Measurements from ENCODE around the gene TMEM14C. TPM values are rescaled to one million over a fixed set of nuclear protein-coding genes. Genes with fewer than 3 reads are reported as not detected.
A peak's percentile ranks its signal among the peaks of the same experiment; 100 is the strongest.

The TMEM14C gene
- polyA plus RNA-seq: 100 to 1,000 TPM in 2 of 3 donors, 10 to 100 TPM in 1; 62.5 to 184 (median 130) TPM

DNA sequence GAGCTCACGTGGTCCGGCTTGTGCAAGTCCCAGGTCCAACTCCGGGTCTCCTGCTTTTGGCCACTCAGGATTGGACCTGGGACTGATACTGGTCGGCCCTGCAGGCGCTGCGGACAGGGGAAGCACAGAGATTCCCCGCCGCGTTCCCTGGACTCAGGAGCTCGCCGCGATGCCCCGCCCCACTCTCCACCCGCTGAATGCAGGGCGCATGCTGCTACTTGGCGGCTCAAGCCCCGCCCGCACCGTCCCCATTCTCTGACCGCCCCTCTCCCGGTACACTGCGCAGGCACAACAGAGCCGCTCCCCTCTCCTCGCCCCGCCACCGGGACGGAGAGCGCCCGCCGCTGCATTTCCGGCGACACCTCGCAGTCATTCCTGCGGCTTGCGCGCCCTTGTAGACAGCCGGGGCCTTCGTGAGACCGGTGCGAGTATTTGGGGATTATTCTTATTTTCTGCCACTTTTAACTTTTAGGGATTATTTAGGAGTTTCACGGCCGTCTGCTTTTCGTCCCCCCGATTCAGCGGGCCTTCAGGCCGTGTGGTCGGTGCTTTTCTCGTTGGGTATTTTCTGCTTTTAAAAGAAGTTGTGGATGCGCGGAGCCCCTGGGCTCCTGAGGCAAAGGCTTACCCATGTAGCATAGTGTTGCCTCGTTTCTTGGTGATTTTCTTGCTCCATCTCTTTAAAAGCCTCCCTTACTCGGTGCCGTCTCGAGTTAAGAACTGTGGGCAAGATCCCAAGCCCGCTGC is at the start of gene TMEM14C:
Gene TMEM14C, plus strand, starts transcription at position 251 of the 747 bp plus-strand sequence. CDS start 1,544 bp downstream, outside the sequence.
- 0% methylated on average over 55 of the region's 55 CpGs for WGBS, 3 donors
- no peak within 1 kb of the TSS for H3K27ac ChIP-seq (ENCODE audit: low read depth, low read length)

- H3K27ac ChIP-seq (ENCODE audit: low read depth, low read length): no peak overlapping the region
- WGBS, 3 donors: 88 to 97% (median 94%) methylated on average over 7 of the region's 7 CpGs
Measured at GRCh38 chr6:10676403-10676802, 46.5 kb upstream of the TMEM14C start.

DNA sequence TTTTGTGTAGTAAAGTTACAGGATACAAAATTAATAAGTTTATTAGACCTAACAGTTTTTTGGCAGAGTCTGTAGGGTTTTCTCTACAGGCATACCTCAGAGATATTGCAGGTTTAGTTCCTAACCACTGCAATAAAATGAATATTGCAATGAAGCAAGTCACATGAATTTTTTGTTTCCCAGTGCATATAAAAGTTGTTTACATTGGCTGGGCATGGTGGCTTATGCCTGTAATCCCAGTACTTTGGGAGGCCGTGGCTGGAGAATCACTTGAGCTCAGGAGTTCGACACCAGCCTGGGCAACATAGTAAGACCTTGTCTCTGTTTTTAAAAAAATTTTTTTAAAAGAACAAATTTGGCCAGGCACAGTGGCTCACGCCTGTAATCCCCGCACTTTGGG is 44.4 kb upstream of the TMEM14C start:
- 87 to 95% (median 87%) methylated on average over 4 of the region's 4 CpGs for WGBS, 3 donors
- H3K27ac ChIP-seq (ENCODE audit: low read depth, low read length): no peak overlapping the region

DNA sequence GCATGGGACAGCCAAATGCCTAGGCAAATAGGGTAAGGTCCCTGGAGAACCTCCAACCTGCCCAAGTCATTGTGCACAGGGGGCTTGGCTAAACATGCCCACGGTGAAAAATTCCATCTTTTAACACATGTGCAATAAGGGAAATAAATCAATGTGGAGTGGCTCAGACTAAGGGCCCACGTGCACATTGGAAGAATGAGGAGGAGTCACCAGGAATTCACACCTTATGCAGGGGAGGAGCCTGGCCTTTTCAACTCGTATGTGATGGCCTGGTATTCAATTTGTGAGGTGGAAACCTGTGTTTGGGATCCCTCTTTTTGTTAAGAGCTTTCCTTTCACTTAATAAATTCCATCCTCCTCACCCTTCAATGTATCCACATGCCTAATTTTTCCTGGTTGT is 41.1 kb upstream of the TMEM14C start:
- WGBS, 3 donors: 65 to 74% (median 69%) methylated on average over 3 of the region's 3 CpGs
- H3K27ac ChIP-seq (ENCODE audit: low read depth, low read length): no peak overlapping the region

- no peak overlapping the region for H3K27ac ChIP-seq (ENCODE audit: low read depth, low read length)
Measured at GRCh38 chr6:10682355-10682988, 40.4 kb upstream of the TMEM14C start.

- WGBS, 3 donors: 67 to 71% (median 68%) methylated on average over 5 of the region's 5 CpGs
- no peak overlapping the region for H3K27ac ChIP-seq (ENCODE audit: low read depth, low read length)
Measured at GRCh38 chr6:10684618-10685017, 38.3 kb upstream of the TMEM14C start.

DNA sequence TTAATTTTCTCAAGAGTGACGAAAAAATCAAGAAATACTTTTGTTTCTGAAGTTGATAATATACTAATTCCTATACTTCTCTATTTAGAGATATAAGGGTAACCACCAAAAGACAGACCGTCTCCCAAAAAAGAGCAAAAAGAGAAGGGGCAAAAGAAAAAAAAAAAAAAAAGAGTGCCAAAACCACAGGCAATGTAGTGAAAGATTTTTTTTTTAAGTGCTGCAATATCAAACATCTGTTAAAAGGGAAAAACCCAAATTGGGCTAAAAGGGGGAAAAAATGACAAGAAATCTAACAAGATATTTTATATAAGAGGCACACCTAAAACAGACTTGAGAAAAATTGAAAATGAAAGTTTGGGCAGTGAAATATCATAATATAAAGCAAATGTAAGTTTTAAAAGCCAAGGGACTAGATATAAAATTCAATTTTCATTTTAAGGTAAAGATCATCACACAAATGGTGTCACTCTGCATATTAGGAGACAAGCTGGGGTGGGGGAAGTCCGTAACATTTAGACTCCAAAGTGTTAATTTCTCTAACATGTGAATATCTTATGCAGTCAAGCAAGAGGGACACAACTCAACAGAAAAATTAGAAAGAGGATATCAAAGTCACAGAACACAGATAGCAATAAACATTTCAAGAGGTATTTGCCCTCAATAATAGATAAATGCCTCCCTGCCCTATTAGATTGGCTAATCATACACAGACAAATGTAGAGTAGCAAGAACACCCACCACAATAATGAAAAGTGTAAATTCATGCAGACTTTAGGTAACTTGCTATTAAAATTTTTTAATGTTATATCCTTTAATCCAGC is 37.6 kb upstream of the TMEM14C start:
- no peak overlapping the region for H3K27ac ChIP-seq (ENCODE audit: low read depth, low read length)
- WGBS, 3 donors: 50 to 89% (median 65%) methylated on average over 3 of the region's 3 CpGs

DNA sequence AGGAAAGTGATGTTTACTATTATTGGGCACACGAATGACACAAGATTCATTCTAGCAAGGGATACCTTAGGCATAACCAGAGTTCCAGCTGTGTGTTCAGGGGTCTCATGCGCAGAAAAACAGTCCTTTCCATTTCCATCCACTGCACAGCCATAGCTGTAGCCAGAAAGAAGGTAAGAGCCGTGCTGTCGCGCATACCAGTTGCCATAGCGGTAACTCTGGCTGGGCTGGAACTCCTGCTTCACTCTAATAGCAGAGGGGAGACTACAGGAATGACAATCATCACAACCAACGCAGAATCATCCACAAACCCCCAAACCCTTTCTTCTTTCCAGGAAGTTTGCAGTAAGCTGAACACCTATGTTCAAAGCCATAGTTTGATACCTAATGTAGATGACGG is 36.0 kb upstream of the TMEM14C start:
- WGBS, 3 donors: 72 to 85% (median 82%) methylated on average over 8 of the region's 8 CpGs
- no peak overlapping the region for H3K27ac ChIP-seq (ENCODE audit: low read depth, low read length)

GRCh38 chr6:10687582-10687981 is 35.3 kb upstream of the TMEM14C start:
- 35 to 43% (median 39%) methylated on average over 6 of the region's 6 CpGs for WGBS, 3 donors
- H3K27ac ChIP-seq (ENCODE audit: low read depth, low read length): no peak overlapping the region

- H3K27ac ChIP-seq (ENCODE audit: low read depth, low read length): no peak overlapping the region
- WGBS, 3 donors: 49 to 70% (median 59%) methylated on average over 15 of the region's 15 CpGs
Measured at GRCh38 chr6:10690651-10691445, 32.0 kb upstream of the TMEM14C start.

DNA sequence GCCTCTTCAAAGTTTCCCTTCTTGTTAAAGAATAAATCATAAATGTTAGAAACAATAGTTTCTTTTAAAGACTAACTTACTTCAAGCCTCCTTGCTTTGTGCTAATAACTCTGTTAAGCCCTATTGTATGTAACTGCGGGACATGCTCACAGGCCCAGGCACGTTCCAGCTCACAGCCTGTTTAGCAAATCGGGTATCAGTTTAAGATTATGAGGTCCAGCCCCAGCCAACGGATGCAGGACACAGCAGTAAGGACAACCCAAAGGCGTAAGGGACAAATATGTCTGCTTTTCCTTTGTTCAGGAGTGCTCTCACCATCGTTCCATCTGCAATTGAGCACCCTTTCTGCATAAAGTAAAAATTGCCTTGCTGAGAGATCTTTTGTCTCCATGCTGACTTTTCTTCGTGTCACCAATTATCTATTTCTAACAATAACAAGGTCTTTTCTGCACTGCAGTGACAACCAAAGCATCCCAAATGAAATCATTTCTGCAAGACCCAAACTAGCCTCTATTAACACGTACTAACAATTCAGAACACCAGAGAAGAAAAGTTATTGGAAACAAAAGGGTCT is 29.8 kb upstream of the TMEM14C start:
- WGBS, 3 donors: 89 to 96% (median 95%) methylated on average over 8 of the region's 8 CpGs

GRCh38 chr6:10694302-10695085 is 28.4 kb upstream of the TMEM14C start, which contains the start of the genes C6orf52 and PAK1IP1:
Gene C6orf52, minus strand, starts transcription at chr6:10694616. Its CDS starts 7,066 bp downstream, at chr6:10687550.
Gene PAK1IP1, plus strand, starts transcription at chr6:10694972. Its CDS starts 14 bp downstream, at chr6:10694986.
- peak within 1 kb of the TSS; percentile 48 for H3K27ac ChIP-seq (ENCODE audit: low read depth, low read length)
- 0% methylated on average over 53 of the region's 53 CpGs for whole genome bisulfite sequencing, 3 donors

More for the DNA sequence above, 29.8 kb upstream of the TMEM14C start:
- no peak overlapping the region for H3K27ac ChIP-seq (ENCODE audit: low read depth, low read length)

DNA sequence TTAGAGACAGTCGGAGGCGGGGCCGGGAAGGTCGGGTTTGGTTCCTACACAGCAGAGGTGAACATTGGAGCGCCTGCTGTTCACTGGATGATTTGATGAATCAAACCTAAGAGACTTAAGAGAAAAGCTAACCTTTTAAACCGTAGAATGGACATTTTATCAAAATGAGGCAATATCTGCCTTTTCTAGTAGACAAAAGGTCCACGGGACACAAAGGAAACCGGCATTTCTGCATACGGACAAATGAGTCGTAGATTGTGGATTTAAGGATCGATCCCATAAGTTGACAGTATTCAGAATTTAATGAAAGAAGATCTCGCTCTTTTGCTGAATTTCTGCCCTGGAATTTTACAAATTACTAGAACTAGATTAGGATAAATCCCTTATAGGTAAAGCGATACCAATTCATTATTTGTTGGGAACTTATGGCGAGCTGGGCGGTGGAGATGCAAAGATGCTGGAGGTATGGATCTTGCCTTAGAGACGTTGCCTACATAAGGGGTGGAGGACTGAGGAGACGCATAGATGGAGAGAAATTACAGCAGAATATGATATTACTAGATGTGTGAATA is 27.7 kb upstream of the TMEM14C start:
- 0 to 1% (median 1%) methylated on average over 17 of the region's 17 CpGs for WGBS, 3 donors
- peak overlapping the region; percentile 48 for H3K27ac ChIP-seq (ENCODE audit: low read depth, low read length)

GRCh38 chr6:10696655-10697054 is 26.2 kb upstream of the TMEM14C start:
- WGBS, 3 donors: 96 to 99% (median 98%) methylated on average over 4 of the region's 4 CpGs
- H3K27ac ChIP-seq (ENCODE audit: low read depth, low read length): no peak overlapping the region

DNA sequence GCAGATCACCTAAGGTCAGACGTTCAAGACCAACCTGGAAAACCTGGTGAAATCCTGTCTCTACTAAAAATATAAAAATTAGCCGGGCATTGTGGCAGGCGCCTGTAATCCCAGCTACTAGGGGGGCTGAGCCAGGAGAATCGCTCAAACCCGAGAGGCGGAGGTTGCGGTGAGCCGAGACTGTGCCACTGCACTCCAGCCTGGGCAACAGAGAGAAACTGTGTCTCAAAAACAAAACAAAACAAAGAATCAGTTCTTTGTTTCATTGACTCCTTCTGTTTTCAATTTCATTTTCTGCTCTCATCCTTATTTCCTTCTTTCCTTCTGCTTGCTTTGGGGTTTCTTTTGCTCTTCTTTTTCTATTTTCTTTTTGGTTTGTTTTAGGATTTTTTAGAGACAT is 8.9 kb upstream of the TMEM14C start:
- no peak overlapping the region for H3K27ac ChIP-seq (ENCODE audit: low read depth, low read length)
- 86 to 93% (median 89%) methylated on average over 8 of the region's 8 CpGs for WGBS, 3 donors

DNA sequence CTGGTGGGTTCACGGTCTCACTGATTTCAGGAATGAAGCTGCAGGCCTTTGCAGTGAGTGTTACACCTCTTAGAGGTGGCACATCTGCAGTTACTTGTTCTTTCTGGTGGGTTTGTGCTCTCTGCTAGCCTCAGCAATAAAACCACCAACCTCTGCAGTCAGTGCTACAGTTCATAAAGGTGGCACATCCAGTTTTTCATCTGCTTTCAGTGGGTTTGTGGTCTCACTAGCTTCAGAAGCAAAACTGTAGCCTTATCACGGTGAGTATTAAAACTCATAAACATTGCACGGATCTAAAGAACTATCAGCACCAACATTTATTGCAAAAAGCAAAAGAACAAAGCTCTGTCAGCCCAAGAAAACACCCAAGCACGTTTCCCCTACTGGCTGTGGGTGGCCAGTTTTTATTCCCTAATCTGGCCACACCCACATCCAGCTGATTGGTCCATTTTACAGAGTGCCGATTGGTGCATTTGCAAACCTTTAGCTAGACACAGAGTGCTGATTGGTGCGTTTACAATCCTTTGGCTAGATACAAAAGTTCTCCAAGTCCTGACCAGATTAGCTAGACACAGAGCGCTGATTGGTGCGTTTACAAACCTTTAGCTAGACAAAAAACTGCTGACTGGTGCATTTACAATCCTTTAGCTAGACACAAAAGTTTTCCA is 3.4 kb upstream of the TMEM14C start:
- H3K27ac ChIP-seq (ENCODE audit: low read depth, low read length): no peak overlapping the region
- WGBS, 3 donors: 74 to 78% (median 76%) methylated on average over 8 of the region's 8 CpGs

DNA sequence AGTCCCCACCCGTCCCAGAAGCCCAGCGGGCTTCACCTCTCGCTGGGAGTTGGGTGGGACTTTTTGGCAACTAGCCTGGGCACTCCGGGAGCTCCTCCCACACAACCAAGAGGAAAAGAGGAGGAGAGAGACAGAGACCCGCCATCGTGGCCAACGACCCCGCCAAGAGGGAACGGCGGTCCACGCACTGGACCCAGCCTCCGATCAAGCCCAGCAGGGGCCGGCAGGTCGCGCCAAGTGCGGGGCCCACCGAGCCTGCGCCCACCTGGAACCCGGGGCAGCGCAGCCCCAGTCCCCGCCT is 3.0 kb upstream of the TMEM14C start:
- H3K27ac ChIP-seq (ENCODE audit: low read depth, low read length): no peak overlapping the region
- 32 to 48% (median 37%) methylated on average over 17 to 21 of the region's 21 CpGs for WGBS, 3 donors

Data from adipose tissue (tissue), 3 donors.